Endothelial cell of umbilical vein (primary cell): ENCODE data around the gene SLCO3A1.

Experiments
- CTCF ChIP-seq, 2 donors: IDR thresholded peaks; 1 replicate in 1 of 2; 2 replicates in 1 of 2; pipeline ENCODE4 v1.5.1; 2011; ENCODE audit warnings: low read length in 2 of 2, mild to moderate bottlenecking in 2 of 2, moderate library complexity in 2 of 2, control low read depth in 1 of 2, inconsistent platforms in 1 of 2, low read depth in 1 of 2; ENCODE audit not compliant: insufficient read depth in 1 of 2; ENCODE audit errors: extremely low read depth in 1 of 2
- EZH2 ChIP-seq: IDR thresholded peaks from 2 replicates; pipeline ENCODE4 v1.6.1; 2012; ENCODE audit warnings: borderline replicate concordance, low read depth, mild to moderate bottlenecking, moderate library complexity, low read length, inconsistent platforms; ENCODE audit not compliant: severe bottlenecking
- FOS ChIP-seq: IDR thresholded peaks from 2 replicates; pipeline ENCODE4 v1.6.1; 2011; ENCODE audit warnings: mild to moderate bottlenecking, low read length, moderate library complexity, borderline replicate concordance; ENCODE audit not compliant: insufficient read depth
- GATA2 ChIP-seq: IDR thresholded peaks from 2 replicates; pipeline ENCODE4 v1.7.0; 2011; ENCODE audit warnings: low read depth, mild to moderate bottlenecking, moderate library complexity, mixed read lengths, low read length; ENCODE audit not compliant: insufficient read length, insufficient read depth
- MYC ChIP-seq: IDR thresholded peaks from one replicate; pipeline ENCODE4 v1.6.1; 2011; ENCODE audit warnings: mild to moderate bottlenecking, low read depth, low read length
- POLR2A ChIP-seq: IDR thresholded peaks from 2 replicates; pipeline ENCODE4 v1.6.1; 2012; ENCODE audit warnings: low read depth, mild to moderate bottlenecking, control low read depth, low read length
- POLR2AphosphoS5 ChIP-seq: IDR thresholded peaks from 2 replicates; pipeline ENCODE4 v1.6.1; 2012; ENCODE audit warnings: low read depth, mild to moderate bottlenecking, control low read depth, low read length, moderate library complexity; ENCODE audit not compliant: insufficient read depth
- TF ChIP-seq, protein P1 (sequence below): IDR thresholded peaks from 2 replicates; pipeline ENCODE4 v1.6.1; 2011; ENCODE audit not compliant: insufficient read depth, insufficient read length

GRCh38 chr15:92184142-92184541 is 330.6 kb downstream of the SLCO3A1 start:
- TF ChIP-seq CTCF (IDR thresholded peaks at IDR 0.05; ENCODE audit: extremely low read depth in 1 of 2, insufficient read depth in 1 of 2, low read depth in 1 of 2, low read length in 2 of 2) (no peak), POLR2AphosphoS5 (no peak), MYC (no peak), EZH2 (no peak), POLR2A (no peak), FOS (no peak), GATA2 (no peak)
- TF ChIP-seq, protein P1, sequence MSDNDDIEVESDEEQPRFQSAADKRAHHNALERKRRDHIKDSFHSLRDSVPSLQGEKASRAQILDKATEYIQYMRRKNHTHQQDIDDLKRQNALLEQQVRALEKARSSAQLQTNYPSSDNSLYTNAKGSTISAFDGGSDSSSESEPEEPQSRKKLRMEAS = no peak
